Activated CD4-positive, alpha-beta T cell treated with anti-CD3 and anti-CD28 coated beads, Interleukin-2, amount 10 ng/mL, durations not matched to agents 7 days and 5 days (primary cell): Measurements from ENCODE around the gene DYNLT1. TPM values are rescaled to one million over a fixed set of nuclear protein-coding genes. Genes with fewer than 3 reads are reported as not detected.
"Not testable (repeated sequence)": the region's sequence is repeated elsewhere in the genome, so short reads cannot be mapped to it uniquely, and the experiment has no call there.

Experiments
- CTCF ChIA-PET: fragments of 350-600 bp; sonication (Branson Sonifier 250); formaldehyde crosslinking; loops from one replicate; lab custom pipeline; 2021; ENCODE audit warnings: antibody characterized with exemption; lab: Charles Lee
- POLR2A ChIA-PET: fragments of 350-600 bp; sonication (Branson Sonifier 250); formaldehyde crosslinking; loops from one replicate; lab custom pipeline; 2021; ENCODE audit warnings: antibody characterized with exemption; lab: Charles Lee
- DNase-seq: peaks from one replicate; pipeline ENCODE4 v3.0.0-alpha.2; 2020
- H3K27ac Mint-ChIP-seq: one replicate; pipeline ENCODE4 v1.8.0; 2021; ENCODE audit warnings: mild to moderate bottlenecking, moderate library complexity, mixed read lengths
- H3K27me3 Mint-ChIP-seq: one replicate; pipeline ENCODE4 v1.8.0; 2021; ENCODE audit warnings: mixed read lengths
- H3K36me3 Mint-ChIP-seq: one replicate; pipeline ENCODE4 v1.8.0; 2021; ENCODE audit warnings: low read depth, mixed read lengths
- H3K4me1 Mint-ChIP-seq: one replicate; pipeline ENCODE4 v1.8.0; 2021; ENCODE audit warnings: mixed read lengths
- H3K4me3 Mint-ChIP-seq: one replicate; pipeline ENCODE4 v1.8.0; 2021; ENCODE audit warnings: mild to moderate bottlenecking, moderate library complexity, mixed read lengths
- H3K9me3 Mint-ChIP-seq: one replicate; pipeline ENCODE4 v1.8.0; 2021; ENCODE audit warnings: mixed read lengths
- total RNA-seq, 2 experiments: library from RNA; stranded (reverse); gene quantifications; one replicate each; pipeline ENCODE4 v1.2.3, GENCODE V29; 2021

The DYNLT1 gene
- total RNA-seq, result 100 to 1,000 TPM in 1 of 2 experiments, 10 to 100 TPM in 1; 81.4 to 102 TPM

- ChIA-PET CTCF (interaction anchor here (0.6 to 2.3 kb wide), 8 partner anchors 9 to 280 kb away, joined by 3 to 10 read pairs (median 6); no protein-coding TSS in a partner anchor), POLR2A (interaction anchor here (0.9 to 2.6 kb wide), 2 partner anchors 9 kb away, joined by 3 to 32 read pairs; no protein-coding TSS in a partner anchor)
- peak; percentile 86 for DNase-seq
- Mint-ChIP-seq H3K36me3 (peaks cover 42% of the 10 kb centered on the region), H3K4me1 (peaks cover 73% of the 10 kb centered on the region), H3K27me3 (no peaks in the 10 kb centered on the region), H3K9me3 (no peaks in the 10 kb centered on the region), H3K4me3 (peak within 1 kb of the TSS; percentile 95), H3K27ac (peak within 1 kb of the TSS; percentile 91)
These were observed at the start of gene DYNLT1 for GRCh38 chr6:158644231-158645063. TSS of gene DYNLT1 (minus strand) at chr6:158644743. CDS start at chr6:158644708, 35 bp downstream.

DNA sequence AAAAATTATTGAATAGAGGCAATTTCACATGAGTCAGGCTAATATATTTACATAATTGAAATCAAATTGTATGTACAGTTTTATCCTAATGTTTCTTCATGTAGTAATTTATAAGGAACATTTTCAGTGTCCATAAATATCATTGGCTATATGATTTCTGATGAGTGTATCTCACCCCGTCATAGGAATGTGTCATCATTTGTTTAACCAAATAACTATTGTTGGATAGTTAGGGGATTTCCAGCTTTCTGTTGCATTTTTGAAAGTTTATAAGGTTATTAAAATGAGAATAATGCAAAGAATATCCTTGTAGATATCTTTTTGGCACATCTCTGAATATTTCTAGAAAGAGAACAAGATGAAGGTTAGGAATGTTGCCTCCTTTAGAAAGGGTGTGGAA is 44.3 kb upstream of the DYNLT1 start:
- CTCF ChIA-PET, result no interaction called here
- H3K36me3 Mint-ChIP-seq, result peaks cover 36% of the 10 kb centered on the region
- POLR2A ChIA-PET, result no interaction called here
- H3K27me3 Mint-ChIP-seq, result no peaks in the 10 kb centered on the region
- H3K4me1 Mint-ChIP-seq, result peaks cover 51% of the 10 kb centered on the region
- H3K9me3 Mint-ChIP-seq, result no peaks in the 10 kb centered on the region
- H3K27ac Mint-ChIP-seq, result no peak overlapping the region
- no peak for DNase-seq
- no peak overlapping the region for H3K4me3 Mint-ChIP-seq

DNA sequence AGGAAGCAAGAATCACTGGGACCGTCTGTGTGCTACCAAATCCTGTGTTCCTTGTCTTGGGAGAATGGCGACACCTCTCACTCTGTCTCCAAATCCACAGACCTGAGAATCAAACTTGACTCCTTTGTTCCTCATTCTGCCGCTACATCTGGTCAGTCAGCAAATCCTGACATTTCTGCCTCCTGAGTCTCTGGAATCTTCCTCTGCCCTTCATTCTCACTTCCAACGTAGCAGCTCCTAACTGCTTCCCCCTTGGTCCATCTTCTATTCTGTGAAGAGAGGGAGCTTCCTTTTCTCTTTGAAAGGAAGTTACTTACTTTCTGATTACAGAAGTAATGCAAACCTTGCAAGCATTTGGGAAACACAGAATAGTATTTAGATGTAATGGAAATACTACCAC is 43.0 kb upstream of the DYNLT1 start:
- H3K4me1 Mint-ChIP-seq, result peaks cover 55% of the 10 kb centered on the region
- H3K27ac Mint-ChIP-seq, result peak overlapping the region; percentile 75
- no peaks in the 10 kb centered on the region for H3K27me3 Mint-ChIP-seq
- CTCF ChIA-PET, result interaction anchor here (0.6 to 2.0 kb wide), 5 partner anchors 9 to 76 kb away, joined by 3 to 8 read pairs (median 4); no protein-coding TSS in a partner anchor
- POLR2A ChIA-PET, result no interaction called here
- peaks cover 46% of the 10 kb centered on the region for H3K36me3 Mint-ChIP-seq
- no peaks in the 10 kb centered on the region for H3K9me3 Mint-ChIP-seq
- H3K4me3 Mint-ChIP-seq, result peak overlapping the region; percentile 11
- DNase-seq, result no peak

DNA sequence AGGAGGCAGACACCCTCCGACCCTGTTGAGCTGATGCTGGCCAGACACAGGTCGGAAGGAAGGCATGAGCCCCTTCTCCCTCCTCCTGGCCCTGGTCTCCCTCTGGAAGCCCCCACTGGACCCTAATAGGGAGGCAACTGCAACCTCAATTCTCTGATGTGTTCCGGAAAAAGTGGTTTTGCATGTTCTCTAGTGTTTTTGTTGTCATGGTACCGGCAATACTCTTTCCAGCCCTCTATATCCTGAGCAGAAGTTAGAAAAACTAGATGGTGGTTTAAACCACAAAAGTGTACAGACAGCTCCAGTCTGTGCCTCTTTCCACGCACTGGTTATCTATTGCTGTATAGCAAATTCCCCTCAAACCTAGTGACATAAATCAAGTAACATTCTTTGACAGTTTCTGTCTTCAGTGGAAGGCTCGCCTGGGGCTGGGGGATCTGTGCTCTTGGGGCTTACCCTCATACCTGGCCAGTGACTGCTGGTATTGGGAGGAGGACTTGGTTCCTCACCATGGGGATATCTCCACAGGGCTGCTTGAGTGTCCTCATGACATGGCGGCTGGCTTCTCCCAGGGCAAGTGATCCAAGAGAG is 42.3 kb upstream of the DYNLT1 start:
- ChIA-PET CTCF (interaction anchor here (0.7 to 2.0 kb wide), 5 partner anchors 10 to 28 kb away, joined by 4 to 8 read pairs (median 4); no protein-coding TSS in a partner anchor), POLR2A (no interaction called here)
- H3K27ac Mint-ChIP-seq, result peak overlapping the region; percentile 75
- peaks cover 55% of the 10 kb centered on the region for H3K4me1 Mint-ChIP-seq
- H3K36me3 Mint-ChIP-seq, result peaks cover 48% of the 10 kb centered on the region
- no peak overlapping the region for H3K4me3 Mint-ChIP-seq
- no peaks in the 10 kb centered on the region for H3K27me3 Mint-ChIP-seq
- H3K9me3 Mint-ChIP-seq, result no peaks in the 10 kb centered on the region
- DNase-seq, result peak; percentile 62

GRCh38 chr6:158686311-158686710 is 41.8 kb upstream of the DYNLT1 start:
- Mint-ChIP-seq H3K4me1 (peaks cover 56% of the 10 kb centered on the region), H3K9me3 (no peaks in the 10 kb centered on the region), H3K27ac (peak overlapping the region; percentile 75), H3K4me3 (no peak overlapping the region), H3K36me3 (peaks cover 50% of the 10 kb centered on the region), H3K27me3 (no peaks in the 10 kb centered on the region)
- CTCF ChIA-PET, result interaction anchor here (0.7 to 2.0 kb wide), 4 partner anchors 13 to 27 kb away, joined by 3 to 8 read pairs (median 4); no protein-coding TSS in a partner anchor
- DNase-seq, result no peak
- POLR2A ChIA-PET, result no interaction called here

DNA sequence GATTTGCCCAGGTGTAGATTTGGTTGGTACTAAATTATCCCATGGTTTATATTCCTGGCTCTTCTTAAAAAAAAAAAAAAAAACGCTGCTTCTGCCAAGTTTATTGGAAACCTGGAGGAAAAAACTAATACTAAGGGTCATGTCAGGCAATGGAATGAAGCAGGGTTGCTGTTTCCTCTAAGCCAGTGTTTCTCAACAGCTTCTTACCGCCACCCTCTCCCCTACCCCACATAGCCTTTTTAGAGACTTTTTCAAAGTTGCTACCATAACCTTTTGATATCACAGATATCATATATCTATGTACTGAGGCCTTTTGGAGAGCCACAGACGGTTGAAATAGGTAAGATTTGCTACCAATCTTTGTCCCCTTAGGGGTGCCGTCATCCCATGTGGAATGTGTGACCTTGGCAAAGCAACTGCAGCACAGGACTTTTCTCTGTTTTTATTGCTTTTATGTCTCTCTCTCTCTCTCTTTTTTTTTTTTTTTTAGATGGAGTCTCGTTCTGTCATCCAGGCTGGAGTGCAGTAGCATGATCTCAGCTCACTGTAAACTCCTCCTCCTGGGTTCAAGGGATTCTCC is 40.3 kb upstream of the DYNLT1 start:
- Mint-ChIP-seq H3K4me3 (no peak overlapping the region), H3K36me3 (peaks cover 49% of the 10 kb centered on the region), H3K27ac (peak overlapping the region; percentile 60), H3K4me1 (peaks cover 47% of the 10 kb centered on the region), H3K27me3 (no peaks in the 10 kb centered on the region), H3K9me3 (no peaks in the 10 kb centered on the region)
- DNase-seq, result no peak
- ChIA-PET POLR2A (no interaction called here), CTCF (interaction anchor here (0.7 to 1.0 kb wide), 2 partner anchors 12 to 20 kb away, joined by 3 read pairs; no protein-coding TSS in a partner anchor)

DNA sequence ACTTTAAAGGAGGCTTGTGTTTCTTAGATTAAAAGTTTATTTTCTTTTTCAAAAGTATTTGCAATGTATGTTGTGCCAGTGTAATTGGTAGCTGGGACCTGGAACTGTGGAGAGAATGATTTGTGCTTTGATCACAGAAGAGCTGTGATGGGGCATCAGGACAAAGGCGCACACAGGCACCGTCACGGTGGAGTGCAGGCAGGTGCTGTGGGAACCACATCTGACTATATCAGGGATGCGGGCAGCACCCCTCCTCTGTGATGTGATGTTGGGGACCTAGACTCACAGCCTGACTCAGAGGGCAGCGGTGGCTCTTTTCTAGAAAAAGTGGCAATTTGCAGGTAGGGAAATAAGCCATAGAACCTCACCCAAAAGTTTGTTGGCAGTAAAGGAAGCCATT is 39.8 kb upstream of the DYNLT1 start:
- Mint-ChIP-seq H3K36me3 (peaks cover 51% of the 10 kb centered on the region), H3K4me3 (no peak overlapping the region), H3K4me1 (peaks cover 46% of the 10 kb centered on the region), H3K9me3 (no peaks in the 10 kb centered on the region), H3K27ac (no peak overlapping the region), H3K27me3 (no peaks in the 10 kb centered on the region)
- DNase-seq, result no peak
- POLR2A ChIA-PET, result no interaction called here
- CTCF ChIA-PET, result interaction anchor here (0.7 to 1.0 kb wide), 2 partner anchors 12 to 20 kb away, joined by 3 read pairs; no protein-coding TSS in a partner anchor

DNA sequence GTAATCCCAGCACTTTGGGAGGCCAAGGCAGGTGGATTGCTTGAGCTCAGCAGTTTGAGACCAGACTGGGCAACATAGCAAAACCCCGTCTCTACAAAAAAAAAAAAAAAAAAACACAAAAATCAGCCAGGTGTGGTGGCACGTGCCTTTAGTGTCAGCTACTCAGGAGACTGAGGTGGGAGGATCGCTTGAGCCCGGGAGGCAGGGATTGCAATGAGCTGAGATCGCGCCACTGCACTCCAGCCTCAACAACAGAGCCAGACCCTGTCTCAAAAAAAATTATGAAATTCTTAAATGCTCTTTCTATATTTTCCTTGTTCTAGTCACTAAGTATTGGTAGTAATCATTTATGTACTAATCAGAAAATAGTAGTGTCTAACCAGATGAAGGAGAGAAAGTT is 35.9 kb upstream of the DYNLT1 start:
- ChIA-PET POLR2A (no interaction called here), CTCF (no interaction called here)
- Mint-ChIP-seq H3K36me3 (peaks cover 46% of the 10 kb centered on the region), H3K4me3 (no peak overlapping the region), H3K27ac (no peak overlapping the region), H3K27me3 (no peaks in the 10 kb centered on the region), H3K4me1 (peaks cover 20% of the 10 kb centered on the region), H3K9me3 (no peaks in the 10 kb centered on the region)
- no peak for DNase-seq

GRCh38 chr6:158680015-158680414 is 35.5 kb upstream of the DYNLT1 start:
- H3K27me3 Mint-ChIP-seq, result no peaks in the 10 kb centered on the region
- H3K4me1 Mint-ChIP-seq, result peaks cover 19% of the 10 kb centered on the region
- peaks cover 3% of the 10 kb centered on the region for H3K9me3 Mint-ChIP-seq
- H3K4me3 Mint-ChIP-seq, result no peak overlapping the region
- ChIA-PET POLR2A (no interaction called here), CTCF (no interaction called here)
- peaks cover 50% of the 10 kb centered on the region for H3K36me3 Mint-ChIP-seq
- DNase-seq, result no peak
- H3K27ac Mint-ChIP-seq, result no peak overlapping the region

- Mint-ChIP-seq H3K36me3 (peaks cover 51% of the 10 kb centered on the region), H3K27me3 (no peaks in the 10 kb centered on the region), H3K27ac (no peak overlapping the region), H3K4me1 (peaks cover 2% of the 10 kb centered on the region), H3K4me3 (no peak overlapping the region), H3K9me3 (peaks cover 3% of the 10 kb centered on the region)
- DNase-seq, result no peak
- CTCF ChIA-PET, result interaction anchor here (0.7 to 1.5 kb wide), 3 partner anchors 18 to 431 kb away, joined by 3 to 5 read pairs (median 4); no protein-coding TSS in a partner anchor
- POLR2A ChIA-PET, result interaction anchor here (0.6 kb wide), 1 partner anchor 24 kb away, joined by 15 read pairs; no protein-coding TSS in a partner anchor
These were observed 33.5 kb upstream of the DYNLT1 start for GRCh38 chr6:158677906-158678578.

DNA sequence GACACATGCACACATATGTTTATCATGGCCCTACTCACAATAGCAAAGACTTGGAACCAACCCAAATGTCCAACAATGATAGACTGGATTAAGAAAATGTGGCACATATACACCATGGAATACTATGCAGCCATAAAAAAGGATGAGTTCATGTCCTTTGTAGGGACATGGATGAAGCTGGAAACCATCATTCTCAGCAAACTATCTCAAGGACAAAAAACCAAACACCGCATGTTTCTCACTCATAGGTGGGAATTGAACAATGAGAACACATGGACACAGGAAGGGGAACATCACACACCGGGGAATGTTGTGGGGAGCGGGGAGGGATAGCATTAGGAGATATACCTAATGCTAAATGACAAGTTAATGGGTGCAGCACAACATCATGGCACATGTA is 32.6 kb upstream of the DYNLT1 start:
- DNase-seq, H3K4me3 Mint-ChIP-seq, H3K27ac Mint-ChIP-seq, POLR2A ChIA-PET, H3K4me1 Mint-ChIP-seq, H3K27me3 Mint-ChIP-seq, H3K9me3 Mint-ChIP-seq: not testable (repeated sequence)
- CTCF ChIA-PET, result interaction anchor here (1.2 to 1.5 kb wide), 2 partner anchors 17 to 26 kb away, joined by 3 to 4 read pairs; no protein-coding TSS in a partner anchor
- H3K36me3 Mint-ChIP-seq, result peaks cover 45% of the 10 kb centered on the region
